Astrocyte (in vitro differentiated cells and primary cell): ENCODE measurements around the gene HELLS.

ENCODE experiments used
- EZH2 ChIP-seq: IDR thresholded peaks from 2 replicates; pipeline ENCODE4 v1.6.1; 2012; ENCODE audit warnings: mild to moderate bottlenecking, low read length, inconsistent platforms; ENCODE audit not compliant: insufficient read depth
- TF ChIP-seq, protein P1 (sequence below): IDR thresholded peaks from 2 replicates; pipeline ENCODE4 v1.5.1; 2011; ENCODE audit warnings: low read depth, mild to moderate bottlenecking, inconsistent platforms, low read length, moderate library complexity; ENCODE audit not compliant: insufficient read depth

GRCh38 chr10:94602729-94603515, 57.3 kb downstream of the HELLS start:
- TF ChIP-seq, protein P1, sequence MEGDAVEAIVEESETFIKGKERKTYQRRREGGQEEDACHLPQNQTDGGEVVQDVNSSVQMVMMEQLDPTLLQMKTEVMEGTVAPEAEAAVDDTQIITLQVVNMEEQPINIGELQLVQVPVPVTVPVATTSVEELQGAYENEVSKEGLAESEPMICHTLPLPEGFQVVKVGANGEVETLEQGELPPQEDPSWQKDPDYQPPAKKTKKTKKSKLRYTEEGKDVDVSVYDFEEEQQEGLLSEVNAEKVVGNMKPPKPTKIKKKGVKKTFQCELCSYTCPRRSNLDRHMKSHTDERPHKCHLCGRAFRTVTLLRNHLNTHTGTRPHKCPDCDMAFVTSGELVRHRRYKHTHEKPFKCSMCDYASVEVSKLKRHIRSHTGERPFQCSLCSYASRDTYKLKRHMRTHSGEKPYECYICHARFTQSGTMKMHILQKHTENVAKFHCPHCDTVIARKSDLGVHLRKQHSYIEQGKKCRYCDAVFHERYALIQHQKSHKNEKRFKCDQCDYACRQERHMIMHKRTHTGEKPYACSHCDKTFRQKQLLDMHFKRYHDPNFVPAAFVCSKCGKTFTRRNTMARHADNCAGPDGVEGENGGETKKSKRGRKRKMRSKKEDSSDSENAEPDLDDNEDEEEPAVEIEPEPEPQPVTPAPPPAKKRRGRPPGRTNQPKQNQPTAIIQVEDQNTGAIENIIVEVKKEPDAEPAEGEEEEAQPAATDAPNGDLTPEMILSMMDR, result no peak
- TF ChIP-seq EZH2, result no peak
